Uterus (tissue), 4 donors: ENCODE data around the gene ACSBG1. TPM values are rescaled to one million over a fixed set of nuclear protein-coding genes. Genes with fewer than 3 reads are reported as not detected.

Experiments used
- DNase-seq, 2 donors: peaks; one replicate each; pipeline ENCODE4 v3.0.0-alpha.2; 2019 to 2020
- H3K27ac ChIP-seq, 2 donors: fragments of 200-600 bp; sonication (generic); 1 replicate in 1 of 2; 2 replicates in 1 of 2; pipeline ENCODE4 v1.5.1; 2016 to 2018
- H3K27me3 ChIP-seq, 2 donors: fragments of 200-600 bp; sonication (generic); one replicate each; pipeline ENCODE4 v1.5.1; 2018 to 2019; ENCODE audit warnings: control low read depth in 1 of 2
- H3K36me3 ChIP-seq, 2 donors: fragments of 200-600 bp; sonication (generic); one replicate each; pipeline ENCODE4 v1.5.1; 2019; ENCODE audit warnings: control low read depth in 1 of 2
- H3K4me1 ChIP-seq, 2 donors: fragments of 200-600 bp; sonication (generic); one replicate each; pipeline ENCODE4 v1.5.1; 2018 to 2019; ENCODE audit warnings: control low read depth in 1 of 2
- H3K4me3 ChIP-seq, 2 donors: fragments of 200-600 bp; sonication (generic); 1 replicate in 1 of 2; 2 replicates in 1 of 2; pipeline ENCODE4 v1.5.1; 2018 to 2019; ENCODE audit warnings: mild to moderate bottlenecking in 1 of 2
- H3K9me3 ChIP-seq, 2 donors: fragments of 200-600 bp; sonication (generic); one replicate each; pipeline ENCODE4 v1.5.1; 2019; ENCODE audit warnings: control low read depth in 1 of 2
- POLR2A ChIP-seq, 2 donors: fragments of 450-650 bp; IDR thresholded peaks; one replicate each; pipeline ENCODE4 v1.6.1; 2016; ENCODE audit warnings: antibody characterized with exemption in 2 of 2, mild to moderate bottlenecking in 1 of 2, moderate library complexity in 1 of 2
- intact Hi-C: fragments of 100-400 bp; cut with DNase I; formaldehyde crosslinking; loops from one replicate; pipeline ENCODE4 v1.15.1; 2023; ENCODE audit warnings: low total_unique reads
- total RNA-seq, 4 donors: library from RNA; depleted of rRNA in 3 of 4; stranded (reverse); fragments of >200 nt in 3 of 4; gene quantifications; one replicate each; pipeline versions ENCODE4 v1.1.0 to v1.2.4, GENCODE V29; 2014 to 2023
- TF ChIP-seq, protein P1 (sequence below), 4 experiments: fragments of 200-600 bp in 2 of 4; fragments of 450-650 bp in 2 of 4; sonication (generic) in 2 of 4; IDR thresholded peaks; one replicate each; pipeline ENCODE4 v1.5.1; 2016 to 2019; ENCODE audit warnings: antibody characterized with exemption in 4 of 4, mild to moderate bottlenecking in 2 of 4, moderate library complexity in 1 of 4
- donor health status: DM: yes; HTN: yes; CAD: no.

The ACSBG1 gene
- total RNA-seq, 4 donors from 2014 or later: 3.5 TPM; not detected in 3

DNA sequence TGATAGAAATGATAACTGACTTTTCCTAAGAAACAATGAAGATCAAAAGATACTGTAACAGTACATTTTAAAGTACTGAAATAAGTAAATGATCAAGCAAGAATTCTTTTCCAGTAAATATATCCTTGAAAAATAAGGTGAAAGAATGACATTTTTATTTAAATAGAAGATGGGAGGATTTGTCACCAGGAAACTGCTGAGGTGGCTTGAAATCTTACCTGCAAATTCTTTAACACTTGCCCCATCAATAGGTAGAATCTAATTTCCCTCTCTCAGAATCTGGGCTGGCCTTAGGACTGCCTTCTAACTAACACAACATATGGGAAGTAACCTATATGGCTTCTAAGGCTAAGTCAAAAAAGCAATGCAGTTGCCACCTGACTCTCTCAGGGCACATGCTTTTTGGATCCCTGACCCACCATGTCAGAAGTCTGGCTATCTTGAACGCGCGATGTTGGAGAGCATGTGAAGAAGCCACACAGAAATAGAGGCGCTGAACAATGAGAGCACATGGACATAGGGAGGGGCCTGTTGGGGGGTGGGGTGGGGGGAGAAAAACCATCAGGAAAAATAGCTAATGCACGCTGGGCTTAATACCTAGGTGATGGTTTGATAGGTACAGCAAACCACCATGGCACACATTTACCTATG lies 11.5 kb downstream of the ACSBG1 start:
- H3K4me1 ChIP-seq: no peaks in the 10 kb centered on the region
- TF ChIP-seq, protein P1, sequence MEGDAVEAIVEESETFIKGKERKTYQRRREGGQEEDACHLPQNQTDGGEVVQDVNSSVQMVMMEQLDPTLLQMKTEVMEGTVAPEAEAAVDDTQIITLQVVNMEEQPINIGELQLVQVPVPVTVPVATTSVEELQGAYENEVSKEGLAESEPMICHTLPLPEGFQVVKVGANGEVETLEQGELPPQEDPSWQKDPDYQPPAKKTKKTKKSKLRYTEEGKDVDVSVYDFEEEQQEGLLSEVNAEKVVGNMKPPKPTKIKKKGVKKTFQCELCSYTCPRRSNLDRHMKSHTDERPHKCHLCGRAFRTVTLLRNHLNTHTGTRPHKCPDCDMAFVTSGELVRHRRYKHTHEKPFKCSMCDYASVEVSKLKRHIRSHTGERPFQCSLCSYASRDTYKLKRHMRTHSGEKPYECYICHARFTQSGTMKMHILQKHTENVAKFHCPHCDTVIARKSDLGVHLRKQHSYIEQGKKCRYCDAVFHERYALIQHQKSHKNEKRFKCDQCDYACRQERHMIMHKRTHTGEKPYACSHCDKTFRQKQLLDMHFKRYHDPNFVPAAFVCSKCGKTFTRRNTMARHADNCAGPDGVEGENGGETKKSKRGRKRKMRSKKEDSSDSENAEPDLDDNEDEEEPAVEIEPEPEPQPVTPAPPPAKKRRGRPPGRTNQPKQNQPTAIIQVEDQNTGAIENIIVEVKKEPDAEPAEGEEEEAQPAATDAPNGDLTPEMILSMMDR (IDR thresholded peaks at IDR 0.05): no peak
- no peak for TF ChIP-seq POLR2A (IDR thresholded peaks at IDR 0.05)
- DNase-seq: no peak
- H3K9me3 ChIP-seq: no peaks in the 10 kb centered on the region
- intact Hi-C loops: no loop called here
- no peak overlapping the region for H3K4me3 ChIP-seq
- no peak overlapping the region for H3K27ac ChIP-seq
- H3K36me3 ChIP-seq: no peaks in the 10 kb centered on the region
- H3K27me3 ChIP-seq: no peaks in the 10 kb centered on the region

DNA sequence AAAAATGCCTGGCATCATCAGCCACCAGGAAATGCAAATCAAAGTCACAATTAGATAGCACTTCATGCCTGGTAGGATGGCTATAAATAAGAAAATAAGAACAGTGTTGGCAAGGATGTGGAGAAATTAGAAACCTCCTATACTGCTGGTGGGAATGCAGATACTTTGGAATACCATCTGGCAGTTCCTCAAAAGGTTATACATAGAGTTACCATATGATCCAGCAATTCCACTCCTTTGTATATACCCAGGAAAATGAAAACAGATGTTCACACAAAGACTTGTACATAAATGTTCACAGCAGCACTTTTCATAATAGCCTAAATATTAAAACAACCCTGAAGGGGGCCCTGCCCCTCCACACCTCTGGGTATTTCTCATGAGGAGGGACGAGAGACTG lies 13.7 kb downstream of the ACSBG1 start:
- no peak for TF ChIP-seq POLR2A (IDR thresholded peaks at IDR 0.05)
- TF ChIP-seq, protein P1 (IDR thresholded peaks at IDR 0.05): no peak
- no peaks in the 10 kb centered on the region for H3K27me3 ChIP-seq
- no peaks in the 10 kb centered on the region for H3K4me1 ChIP-seq
- H3K27ac ChIP-seq: no peak overlapping the region
- no peaks in the 10 kb centered on the region for H3K36me3 ChIP-seq
- H3K4me3 ChIP-seq: no peak overlapping the region
- no peaks in the 10 kb centered on the region for H3K9me3 ChIP-seq
- intact Hi-C loops: no loop called here
- no peak for DNase-seq

DNA sequence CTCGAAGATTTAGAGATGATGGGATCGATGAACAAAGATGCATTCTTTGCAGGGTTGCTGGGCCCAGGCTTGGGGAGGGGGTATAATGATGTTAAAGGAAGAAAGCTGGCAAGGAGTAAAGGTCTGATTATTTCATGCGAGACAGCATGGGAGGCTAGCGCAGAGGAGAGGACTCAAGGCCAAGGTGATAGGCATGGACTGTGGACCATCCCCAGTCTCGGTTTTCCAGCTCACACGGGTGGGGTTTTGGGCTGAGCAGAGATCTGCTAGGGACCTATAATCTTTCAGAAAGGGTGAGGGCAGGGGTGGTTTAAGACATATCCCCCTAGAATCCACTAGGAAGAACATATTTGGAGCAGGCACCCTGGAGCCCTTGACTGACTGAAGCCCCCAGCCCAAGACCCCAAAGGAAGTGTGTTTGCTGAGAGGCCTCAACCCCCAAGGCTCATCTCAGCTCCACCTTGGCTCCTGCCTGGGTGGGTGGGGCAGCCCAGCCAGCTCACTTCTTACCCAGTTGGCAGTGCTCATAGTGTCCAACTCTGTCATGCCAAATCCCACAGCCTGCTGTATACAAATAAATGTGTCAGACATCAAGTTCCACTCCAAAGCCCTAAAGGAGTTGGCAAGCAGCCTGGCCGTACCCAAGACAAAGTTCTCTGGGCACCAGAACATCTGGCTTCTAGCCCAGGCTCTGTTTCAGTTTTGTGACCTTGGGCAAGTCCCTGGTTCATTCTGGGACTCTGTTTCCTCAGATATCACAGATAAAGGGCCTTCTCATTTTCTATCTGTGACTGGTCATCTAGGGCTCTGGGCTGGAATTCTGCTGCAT lies 17.9 kb downstream of the ACSBG1 start:
- intact Hi-C loops: no loop called here
- H3K4me3 ChIP-seq: no peak overlapping the region

DNA sequence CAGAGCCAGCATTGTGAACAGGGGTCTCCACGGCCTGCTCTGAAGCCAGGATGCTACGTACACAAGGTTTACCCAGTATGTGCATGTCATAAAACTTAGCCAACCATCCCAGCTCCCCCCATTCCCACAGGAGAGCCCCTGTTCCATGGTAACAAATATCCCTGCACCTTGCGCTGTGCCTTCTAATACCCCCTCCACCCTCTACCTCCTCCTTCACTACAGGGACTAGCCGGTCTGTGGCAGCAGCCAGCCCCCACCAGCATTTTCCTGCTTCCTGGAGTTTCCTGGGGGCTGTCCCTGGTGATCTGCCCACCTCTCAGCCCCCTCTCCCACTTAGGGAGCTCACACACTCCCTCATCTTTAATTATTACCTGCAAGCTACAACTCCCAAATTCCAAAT lies 20.4 kb downstream of the ACSBG1 start:
- intact Hi-C loops: no loop called here
- H3K4me1 ChIP-seq: no peaks in the 10 kb centered on the region
- no peak for TF ChIP-seq POLR2A (IDR thresholded peaks at IDR 0.05)
- TF ChIP-seq, protein P1 (IDR thresholded peaks at IDR 0.05): no peak

More for the DNA sequence above, 17.9 kb downstream of the ACSBG1 start:
- H3K4me1 ChIP-seq: no peaks in the 10 kb centered on the region
- TF ChIP-seq, protein P1 (IDR thresholded peaks at IDR 0.05): no peak
- no peak for TF ChIP-seq POLR2A (IDR thresholded peaks at IDR 0.05)
- no peaks in the 10 kb centered on the region for H3K9me3 ChIP-seq
- H3K36me3 ChIP-seq: no peaks in the 10 kb centered on the region
- no peak overlapping the region for H3K27ac ChIP-seq
- no peaks in the 10 kb centered on the region for H3K27me3 ChIP-seq
- DNase-seq: no peak

DNA sequence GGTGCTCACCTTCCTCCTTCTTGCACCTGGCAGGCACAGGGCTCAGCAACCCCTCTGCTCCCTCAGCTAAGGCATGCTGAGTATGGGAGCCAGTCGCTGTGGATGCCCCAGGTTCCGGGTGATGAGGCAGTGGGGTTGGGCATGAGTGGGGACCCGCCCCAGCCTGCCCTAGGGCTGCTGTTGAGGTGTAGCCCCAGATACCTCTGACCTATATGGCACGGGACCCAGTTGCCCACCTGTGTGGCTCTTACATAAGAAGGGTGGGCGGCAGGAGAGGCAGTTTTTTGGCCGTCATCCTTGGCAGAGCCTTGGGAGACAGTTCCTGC lies 21.0 kb downstream of the ACSBG1 start:
- Histone ChIP-seq H3K27ac (no peak overlapping the region), H3K36me3 (no peaks in the 10 kb centered on the region), H3K27me3 (no peaks in the 10 kb centered on the region), H3K4me3 (no peak overlapping the region), H3K9me3 (no peaks in the 10 kb centered on the region), H3K4me1 (no peaks in the 10 kb centered on the region)
- DNase-seq: no peak
- intact Hi-C loops: no loop called here
- no peak for TF ChIP-seq POLR2A (IDR thresholded peaks at IDR 0.05)
- TF ChIP-seq, protein P1 (IDR thresholded peaks at IDR 0.05): no peak

More for the DNA sequence above, 20.4 kb downstream of the ACSBG1 start:
- Histone ChIP-seq H3K27ac (no peak overlapping the region), H3K36me3 (no peaks in the 10 kb centered on the region), H3K27me3 (no peaks in the 10 kb centered on the region), H3K4me3 (no peak overlapping the region), H3K9me3 (no peaks in the 10 kb centered on the region)
- DNase-seq: no peak
